Astrocyte of the cerebellum (primary cell): ENCODE results near the gene CACNG5.

Source experiments
- DNase-seq: peaks from one replicate; pipeline ENCODE4 v3.0.0-alpha.2; 2011; ENCODE audit warnings: low read depth
- H3K4me3 ChIP-seq: 2 replicates; pipeline ENCODE4 v1.5.1; 2011; ENCODE audit warnings: mild to moderate bottlenecking, low read depth, low read length, moderate library complexity
- CTCF ChIP-seq: IDR thresholded peaks from 2 replicates; pipeline ENCODE4 v1.5.1; 2012; ENCODE audit warnings: low read length, low read depth, moderate library complexity, mild to moderate bottlenecking; ENCODE audit errors: missing control alignments
- in situ Hi-C: cut with HindIII; loops from 2 replicates; pipeline ENCODE4 v1.10.0; 2017; ENCODE audit warnings: low sequenced_read_pairs

Gene CACNG5

GRCh38 chr17:66836063-66837005, 1.4 kb downstream of the CACNG5 start:
- DNase-seq: no peak
- no peak for TF ChIP-seq CTCF
- no peak overlapping the region for H3K4me3 ChIP-seq
- in situ Hi-C loops: no loop called here

- no peak for DNase-seq
- no peak overlapping the region for H3K4me3 ChIP-seq
- TF ChIP-seq CTCF: no peak
- in situ Hi-C loops: no loop called here
Observed at GRCh38 chr17:66837226-66837625, 2.3 kb downstream of the CACNG5 start.

DNA sequence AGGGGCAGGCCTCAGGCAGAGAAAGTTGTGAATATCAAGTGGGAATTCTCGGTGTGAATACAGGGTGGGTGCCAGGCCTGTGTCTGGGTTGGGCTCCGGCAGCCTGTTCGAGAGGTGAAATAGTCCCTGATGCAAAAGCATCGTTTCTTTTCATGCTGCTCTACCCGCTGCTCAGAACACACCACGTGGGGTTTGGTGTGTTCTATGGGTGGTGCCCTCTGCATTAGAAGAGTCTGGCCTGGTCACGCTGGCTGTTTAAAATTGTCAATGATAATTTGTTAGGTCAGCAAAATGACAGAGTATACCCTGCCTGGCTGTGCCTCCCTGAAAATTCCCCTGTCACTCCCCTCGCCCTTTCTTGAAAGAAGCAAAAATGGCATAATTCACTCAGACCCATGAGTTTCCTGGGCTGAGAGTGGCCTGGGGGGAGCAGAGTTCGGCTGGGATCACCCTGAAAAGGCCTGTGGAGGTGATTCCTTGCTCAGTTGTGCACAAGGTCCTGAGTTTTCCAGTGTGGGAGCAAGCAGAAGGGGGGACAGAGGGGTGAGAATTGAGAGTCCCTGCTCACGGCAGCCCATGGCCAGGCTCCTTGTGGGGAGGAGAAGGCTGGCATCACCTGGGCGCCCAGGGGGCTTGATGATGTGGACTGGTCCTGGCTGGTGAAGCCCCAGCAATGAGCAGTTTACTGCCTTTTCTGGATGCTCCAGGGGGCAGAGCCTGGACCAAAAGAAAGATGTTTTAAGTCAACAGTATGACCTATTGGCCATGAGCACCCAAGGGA, 3.2 kb downstream of the CACNG5 start:
- no peak for TF ChIP-seq CTCF
- no peak overlapping the region for H3K4me3 ChIP-seq
- in situ Hi-C loops: no loop called here
- no peak for DNase-seq

GRCh38 chr17:66839616-66840015, 4.7 kb downstream of the CACNG5 start:
- DNase-seq: no peak
- H3K4me3 ChIP-seq: no peak overlapping the region
- no peak for TF ChIP-seq CTCF
- in situ Hi-C loops: no loop called here

DNA sequence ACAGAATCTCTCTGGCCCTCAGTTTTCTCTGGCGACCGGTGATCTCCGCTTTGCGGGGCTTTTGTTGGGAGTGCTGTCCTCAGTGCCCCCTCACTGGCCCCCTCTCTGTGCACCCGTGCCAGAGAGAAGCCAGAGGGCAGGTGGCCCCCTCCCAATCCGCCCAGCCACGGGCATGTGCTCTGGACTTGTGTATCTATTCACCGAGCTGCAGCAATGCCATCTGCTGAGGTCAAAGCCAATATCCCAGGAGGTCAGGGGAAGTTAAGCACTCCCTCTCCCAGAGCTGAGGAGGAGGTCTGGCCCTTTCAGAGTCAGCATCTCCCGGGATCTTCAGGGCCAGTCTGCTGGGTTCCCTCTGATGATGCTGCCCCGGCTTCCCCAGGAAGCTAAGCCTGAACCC, 5.1 kb downstream of the CACNG5 start:
- H3K4me3 ChIP-seq: no peak overlapping the region

More for the DNA sequence above, 5.1 kb downstream of the CACNG5 start:
- in situ Hi-C loops: no loop called here
- TF ChIP-seq CTCF: no peak
- no peak for DNase-seq
